ENCODE measurements around the gene ANKRD55. TPM values are rescaled to one million over a fixed set of nuclear protein-coding genes. Genes with fewer than 3 reads are reported as not detected.

Gene ANKRD55
- polyA plus RNA-seq (2012; rRNA removed), result not detected in 2 replicates
- 0.01 and 0.03 TPM in 2 replicates for polyA plus RNA-seq (2012; cell fraction: cytosol; rRNA removed)
- polyA plus RNA-seq (2012; cell fraction: nucleus; rRNA removed), result not detected in 2 replicates

- ChIA-PET CTCF (no interaction called here), POLR2A (no interaction called here)
- peak; percentile 30 for DNase-seq
These were observed at the start of gene ANKRD55 for GRCh38 chr5:56233230-56233629. ANKRD55 (minus strand) TSS chr5:56233330; CDS start chr5:56232913, 417 bp downstream.

More at GRCh38 chr5:56233230-56233629, at the start of gene ANKRD55:
- 0 out of 2 replicates have a peak, but pooled peaks cover 5% of the 10 kb centered on the region for H3K27me3 ChIP-seq (ENCODE audit: insufficient read depth)
- no peaks in the 10 kb centered on the region for H3K79me2 ChIP-seq (ENCODE audit: insufficient read depth)
- H3K9me3 ChIP-seq, result no peaks in the 10 kb centered on the region
- H3K4me3 ChIP-seq (ENCODE audit: low read depth in 2 of 2, low read length in 1 of 2), result no peak within 1 kb of the TSS
- H3F3A ChIP-seq (replicated peaks; ENCODE audit: insufficient read depth), result no peaks in the 10 kb centered on the region
- H3K27ac ChIP-seq (ENCODE audit: low read depth in 2 of 2, low read length in 1 of 2), result no peak within 1 kb of the TSS
- H2AFZ ChIP-seq (ENCODE audit: low read depth), result 0 out of 2 replicates have a peak within 1 kb of the TSS, but pooled peaks have one; percentile 4
- TF ChIP-seq, protein P1, sequence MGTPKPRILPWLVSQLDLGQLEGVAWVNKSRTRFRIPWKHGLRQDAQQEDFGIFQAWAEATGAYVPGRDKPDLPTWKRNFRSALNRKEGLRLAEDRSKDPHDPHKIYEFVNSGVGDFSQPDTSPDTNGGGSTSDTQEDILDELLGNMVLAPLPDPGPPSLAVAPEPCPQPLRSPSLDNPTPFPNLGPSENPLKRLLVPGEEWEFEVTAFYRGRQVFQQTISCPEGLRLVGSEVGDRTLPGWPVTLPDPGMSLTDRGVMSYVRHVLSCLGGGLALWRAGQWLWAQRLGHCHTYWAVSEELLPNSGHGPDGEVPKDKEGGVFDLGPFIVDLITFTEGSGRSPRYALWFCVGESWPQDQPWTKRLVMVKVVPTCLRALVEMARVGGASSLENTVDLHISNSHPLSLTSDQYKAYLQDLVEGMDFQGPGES (IDR thresholded peaks at IDR 0.05; ENCODE audit: low read depth, low read length), result no peak
- TF ChIP-seq RXRA (IDR thresholded peaks at IDR 0.05; ENCODE audit: borderline replicate concordance, low read depth) (no peak), EZH2phosphoT487 (IDR thresholded peaks at IDR 0.05; ENCODE audit: borderline replicate concordance, low read depth) (no peak), RCOR1 (IDR thresholded peaks at IDR 0.05; ENCODE audit: low read length) (no peak), SIN3A (IDR thresholded peaks at IDR 0.05; ENCODE audit: borderline replicate concordance, low read depth, low read length) (no peak), GABPA (IDR thresholded peaks at IDR 0.05; ENCODE audit: low read depth) (no peak), MAX (IDR thresholded peaks at IDR 0.05; ENCODE audit: low read depth) (no peak), GATA2 (CRISPR knock-in tag; IDR thresholded peaks at IDR 0.05) (no peak), SMC3 (IDR thresholded peaks at IDR 0.05; ENCODE audit: low read depth, low read length) (no peak), FOXM1 (IDR thresholded peaks at IDR 0.05; ENCODE audit: low read depth) (no peak), MEF2A (IDR thresholded peaks at IDR 0.05; ENCODE audit: borderline replicate concordance, low read depth) (no peak), PBX3 (IDR thresholded peaks at IDR 0.05) (no peak), CHD2 (IDR thresholded peaks at IDR 0.05; ENCODE audit: low read length, partially characterized antibody) (no peak)
- TF ChIP-seq, protein P2, sequence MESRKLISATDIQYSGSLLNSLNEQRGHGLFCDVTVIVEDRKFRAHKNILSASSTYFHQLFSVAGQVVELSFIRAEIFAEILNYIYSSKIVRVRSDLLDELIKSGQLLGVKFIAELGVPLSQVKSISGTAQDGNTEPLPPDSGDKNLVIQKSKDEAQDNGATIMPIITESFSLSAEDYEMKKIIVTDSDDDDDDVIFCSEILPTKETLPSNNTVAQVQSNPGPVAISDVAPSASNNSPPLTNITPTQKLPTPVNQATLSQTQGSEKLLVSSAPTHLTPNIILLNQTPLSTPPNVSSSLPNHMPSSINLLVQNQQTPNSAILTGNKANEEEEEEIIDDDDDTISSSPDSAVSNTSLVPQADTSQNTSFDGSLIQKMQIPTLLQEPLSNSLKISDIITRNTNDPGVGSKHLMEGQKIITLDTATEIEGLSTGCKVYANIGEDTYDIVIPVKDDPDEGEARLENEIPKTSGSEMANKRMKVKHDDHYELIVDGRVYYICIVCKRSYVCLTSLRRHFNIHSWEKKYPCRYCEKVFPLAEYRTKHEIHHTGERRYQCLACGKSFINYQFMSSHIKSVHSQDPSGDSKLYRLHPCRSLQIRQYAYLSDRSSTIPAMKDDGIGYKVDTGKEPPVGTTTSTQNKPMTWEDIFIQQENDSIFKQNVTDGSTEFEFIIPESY (IDR thresholded peaks at IDR 0.05; ENCODE audit: borderline replicate concordance, low read depth), result no peak
- TF ChIP-seq, protein P3, sequence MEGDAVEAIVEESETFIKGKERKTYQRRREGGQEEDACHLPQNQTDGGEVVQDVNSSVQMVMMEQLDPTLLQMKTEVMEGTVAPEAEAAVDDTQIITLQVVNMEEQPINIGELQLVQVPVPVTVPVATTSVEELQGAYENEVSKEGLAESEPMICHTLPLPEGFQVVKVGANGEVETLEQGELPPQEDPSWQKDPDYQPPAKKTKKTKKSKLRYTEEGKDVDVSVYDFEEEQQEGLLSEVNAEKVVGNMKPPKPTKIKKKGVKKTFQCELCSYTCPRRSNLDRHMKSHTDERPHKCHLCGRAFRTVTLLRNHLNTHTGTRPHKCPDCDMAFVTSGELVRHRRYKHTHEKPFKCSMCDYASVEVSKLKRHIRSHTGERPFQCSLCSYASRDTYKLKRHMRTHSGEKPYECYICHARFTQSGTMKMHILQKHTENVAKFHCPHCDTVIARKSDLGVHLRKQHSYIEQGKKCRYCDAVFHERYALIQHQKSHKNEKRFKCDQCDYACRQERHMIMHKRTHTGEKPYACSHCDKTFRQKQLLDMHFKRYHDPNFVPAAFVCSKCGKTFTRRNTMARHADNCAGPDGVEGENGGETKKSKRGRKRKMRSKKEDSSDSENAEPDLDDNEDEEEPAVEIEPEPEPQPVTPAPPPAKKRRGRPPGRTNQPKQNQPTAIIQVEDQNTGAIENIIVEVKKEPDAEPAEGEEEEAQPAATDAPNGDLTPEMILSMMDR (IDR thresholded peaks at IDR 0.05), result no peak
- TF ChIP-seq, protein P4, sequence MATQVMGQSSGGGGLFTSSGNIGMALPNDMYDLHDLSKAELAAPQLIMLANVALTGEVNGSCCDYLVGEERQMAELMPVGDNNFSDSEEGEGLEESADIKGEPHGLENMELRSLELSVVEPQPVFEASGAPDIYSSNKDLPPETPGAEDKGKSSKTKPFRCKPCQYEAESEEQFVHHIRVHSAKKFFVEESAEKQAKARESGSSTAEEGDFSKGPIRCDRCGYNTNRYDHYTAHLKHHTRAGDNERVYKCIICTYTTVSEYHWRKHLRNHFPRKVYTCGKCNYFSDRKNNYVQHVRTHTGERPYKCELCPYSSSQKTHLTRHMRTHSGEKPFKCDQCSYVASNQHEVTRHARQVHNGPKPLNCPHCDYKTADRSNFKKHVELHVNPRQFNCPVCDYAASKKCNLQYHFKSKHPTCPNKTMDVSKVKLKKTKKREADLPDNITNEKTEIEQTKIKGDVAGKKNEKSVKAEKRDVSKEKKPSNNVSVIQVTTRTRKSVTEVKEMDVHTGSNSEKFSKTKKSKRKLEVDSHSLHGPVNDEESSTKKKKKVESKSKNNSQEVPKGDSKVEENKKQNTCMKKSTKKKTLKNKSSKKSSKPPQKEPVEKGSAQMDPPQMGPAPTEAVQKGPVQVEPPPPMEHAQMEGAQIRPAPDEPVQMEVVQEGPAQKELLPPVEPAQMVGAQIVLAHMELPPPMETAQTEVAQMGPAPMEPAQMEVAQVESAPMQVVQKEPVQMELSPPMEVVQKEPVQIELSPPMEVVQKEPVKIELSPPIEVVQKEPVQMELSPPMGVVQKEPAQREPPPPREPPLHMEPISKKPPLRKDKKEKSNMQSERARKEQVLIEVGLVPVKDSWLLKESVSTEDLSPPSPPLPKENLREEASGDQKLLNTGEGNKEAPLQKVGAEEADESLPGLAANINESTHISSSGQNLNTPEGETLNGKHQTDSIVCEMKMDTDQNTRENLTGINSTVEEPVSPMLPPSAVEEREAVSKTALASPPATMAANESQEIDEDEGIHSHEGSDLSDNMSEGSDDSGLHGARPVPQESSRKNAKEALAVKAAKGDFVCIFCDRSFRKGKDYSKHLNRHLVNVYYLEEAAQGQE (IDR thresholded peaks at IDR 0.05; ENCODE audit: low read depth, low read length), result no peak
- no peaks in the 10 kb centered on the region for H3K9me2 ChIP-seq
- H4K20me1 ChIP-seq (ENCODE audit: insufficient read depth), result no peaks in the 10 kb centered on the region
- WGBS (ENCODE audit: low lambda C conversion rate), result 54% methylated on average over 8 of the region's 8 CpGs
- no peak within 1 kb of the TSS for H3K4me2 ChIP-seq
- H3K9ac ChIP-seq, result no peak within 1 kb of the TSS
- no peaks in the 10 kb centered on the region for H3K36me3 ChIP-seq (replicated peaks in 1 of 2; ENCODE audit: control insufficient read depth in 1 of 2, insufficient read depth in 2 of 2, low read length in 1 of 2)
- peaks cover 0 to 5% of the 10 kb centered on the region in 2 experiments; a peak in 1 of 4 replicates for H3K4me1 ChIP-seq (ENCODE audit: control insufficient read depth in 1 of 2, insufficient read depth in 2 of 2, low read depth in 1 of 2, low read length in 1 of 2)
